OCI-LY1 (cell line): Measurements from ENCODE around the gene MARK4.

Experiments
- EZH2 ChIP-seq: fragments of 200-600 bp; sonication (generic), shearing (Covaris generic); IDR thresholded peaks from 2 replicates; pipeline ENCODE4 v1.8.0; 2017; ENCODE audit warnings: borderline replicate concordance, mixed run types, mild to moderate bottlenecking, antibody characterized with exemption, low read length, moderate library complexity, mixed read lengths
- TF ChIP-seq, protein P1 (sequence below): fragments of 200-600 bp; sonication (generic), shearing (Covaris generic); IDR thresholded peaks from 2 replicates; pipeline ENCODE4 v1.5.1; 2017; ENCODE audit warnings: mild to moderate bottlenecking, antibody characterized with exemption, low read length, moderate library complexity, mixed read lengths

DNA sequence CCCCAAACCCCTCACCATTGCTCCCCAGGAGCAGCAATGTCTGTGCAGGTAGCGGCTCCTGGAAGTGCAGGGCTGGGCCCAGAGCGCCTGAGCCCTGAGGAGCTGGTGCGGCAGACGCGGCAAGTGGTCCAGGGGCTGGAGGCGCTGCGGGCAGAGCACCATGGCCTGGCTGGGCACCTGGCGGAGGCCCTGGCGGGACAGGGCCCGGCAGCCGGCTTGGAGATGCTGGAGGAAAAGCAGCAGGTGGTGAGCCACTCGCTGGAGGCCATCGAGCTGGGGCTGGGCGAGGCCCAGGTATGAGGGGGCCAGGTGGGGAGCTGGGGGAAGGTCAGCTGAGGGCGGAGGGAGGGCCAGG, 94.4 kb downstream of the MARK4 start:
- TF ChIP-seq, protein P1, sequence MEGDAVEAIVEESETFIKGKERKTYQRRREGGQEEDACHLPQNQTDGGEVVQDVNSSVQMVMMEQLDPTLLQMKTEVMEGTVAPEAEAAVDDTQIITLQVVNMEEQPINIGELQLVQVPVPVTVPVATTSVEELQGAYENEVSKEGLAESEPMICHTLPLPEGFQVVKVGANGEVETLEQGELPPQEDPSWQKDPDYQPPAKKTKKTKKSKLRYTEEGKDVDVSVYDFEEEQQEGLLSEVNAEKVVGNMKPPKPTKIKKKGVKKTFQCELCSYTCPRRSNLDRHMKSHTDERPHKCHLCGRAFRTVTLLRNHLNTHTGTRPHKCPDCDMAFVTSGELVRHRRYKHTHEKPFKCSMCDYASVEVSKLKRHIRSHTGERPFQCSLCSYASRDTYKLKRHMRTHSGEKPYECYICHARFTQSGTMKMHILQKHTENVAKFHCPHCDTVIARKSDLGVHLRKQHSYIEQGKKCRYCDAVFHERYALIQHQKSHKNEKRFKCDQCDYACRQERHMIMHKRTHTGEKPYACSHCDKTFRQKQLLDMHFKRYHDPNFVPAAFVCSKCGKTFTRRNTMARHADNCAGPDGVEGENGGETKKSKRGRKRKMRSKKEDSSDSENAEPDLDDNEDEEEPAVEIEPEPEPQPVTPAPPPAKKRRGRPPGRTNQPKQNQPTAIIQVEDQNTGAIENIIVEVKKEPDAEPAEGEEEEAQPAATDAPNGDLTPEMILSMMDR: no peak
- TF ChIP-seq EZH2: no peak
